Endothelial cell of umbilical vein (primary cell): Measurements from ENCODE around the gene ZNF423. TPM values are rescaled to one million over a fixed set of nuclear protein-coding genes. Genes with fewer than 3 reads are reported as not detected.

Experiments used
- BruUV-seq: library from RNA; stranded (reverse); fragments of 400-500 nt; replicated peaks from 2 replicates; lab custom pipeline; 2021; lab: Mats Ljungman, UMichigan
- CTCF ChIA-PET: fragments of 300-600, 350-600 bp; sonication (Branson Sonifier 250); formaldehyde crosslinking; loops from one replicate; lab custom pipeline; 2021; ENCODE audit warnings: antibody characterized with exemption, inconsistent platforms; lab: Charles Lee
- POLR2A ChIA-PET: fragments of 300-600, 350-600 bp; sonication (Branson Sonifier 250); formaldehyde crosslinking; loops from one replicate; lab custom pipeline; 2021; ENCODE audit warnings: antibody characterized with exemption, inconsistent platforms; lab: Charles Lee
- DNase-seq: peaks from one replicate; pipeline ENCODE4 v3.0.0-alpha.2; 2011; ENCODE audit warnings: low read depth, low spot score
- FAIRE-seq: peaks from 2 replicates; lab custom pipeline; 2011; peaks lifted over from hg19 to GRCh38; lab: Jason Lieb, UNC
- H2AFZ ChIP-seq: 2 replicates; pipeline ENCODE4 v1.6.0; 2012; ENCODE audit warnings: low read depth, low read length, control low read depth, inconsistent platforms
- H3K27ac ChIP-seq: 2 replicates; pipeline ENCODE4 v1.5.1; 2011; ENCODE audit warnings: low read depth, mild to moderate bottlenecking, control low read depth, low read length, moderate library complexity; ENCODE audit not compliant: insufficient read depth
- H3K27me3 ChIP-seq, 2 experiments: 2 replicates each; pipeline versions ENCODE4 v1.6.0 to v1.6.1; 2011; ENCODE audit warnings: low read length in 2 of 2, mixed read lengths in 1 of 2; ENCODE audit not compliant: control insufficient read depth in 2 of 2, insufficient read depth in 2 of 2
- H3K36me3 ChIP-seq, 2 experiments: 2 replicates in 1 of 2; 3 replicates in 1 of 2; pipeline ENCODE4 v1.5.1; 2011; ENCODE audit warnings: low read length in 2 of 2, mild to moderate bottlenecking in 1 of 2, moderate library complexity in 1 of 2; ENCODE audit not compliant: control insufficient read depth in 2 of 2, insufficient read depth in 2 of 2; ENCODE audit errors: extremely low read depth in 1 of 2
- H3K4me1 ChIP-seq: 3 replicates; pipeline ENCODE4 v1.5.1; 2011; ENCODE audit warnings: mild to moderate bottlenecking, low read length; ENCODE audit not compliant: control insufficient read depth, insufficient read depth; ENCODE audit errors: extremely low read depth
- H3K4me2 ChIP-seq: 2 replicates; pipeline ENCODE4 v1.6.1; 2011; ENCODE audit warnings: low read length, control low read depth, mixed read lengths; ENCODE audit not compliant: insufficient read depth
- H3K4me3 ChIP-seq, 3 experiments: fragments of 200-600 bp in 1 of 3; sonication (generic), shearing (Covaris generic) in 1 of 3; replicated peaks in 1 of 3; 2 replicates each; pipeline ENCODE4 v1.5.1; 2011 to 2016; ENCODE audit warnings: control low read depth in 3 of 3, low read length in 3 of 3, mild to moderate bottlenecking in 2 of 3, inconsistent platforms in 1 of 3, low read depth in 1 of 3, moderate library complexity in 1 of 3; ENCODE audit not compliant: insufficient read depth in 1 of 3
- H3K79me2 ChIP-seq: 2 replicates; pipeline ENCODE4 v1.6.0; 2012; ENCODE audit warnings: low read length, inconsistent platforms; ENCODE audit not compliant: control insufficient read depth, insufficient read depth
- H3K9ac ChIP-seq: replicated peaks from 2 replicates; pipeline ENCODE3; 2011; ENCODE audit warnings: low read length, control low read depth; ENCODE audit not compliant: insufficient read depth; ENCODE audit errors: extremely low read depth
- H3K9me1 ChIP-seq: replicated peaks from 3 replicates; pipeline ENCODE4 v1.6.0; 2011; ENCODE audit warnings: mild to moderate bottlenecking, low read length; ENCODE audit not compliant: control insufficient read depth, insufficient read depth; ENCODE audit errors: extremely low read depth
- H3K9me3 ChIP-seq: replicated peaks from 2 replicates; pipeline ENCODE4 v1.5.1; 2012; ENCODE audit warnings: low read length, inconsistent platforms; ENCODE audit not compliant: control insufficient read depth, insufficient read depth
- H4K20me1 ChIP-seq: replicated peaks from 2 replicates; pipeline ENCODE3; 2011; ENCODE audit warnings: mild to moderate bottlenecking, low read length; ENCODE audit not compliant: control insufficient read depth, insufficient read depth; ENCODE audit errors: extremely low read depth
- EZH2 ChIP-seq: IDR thresholded peaks from 2 replicates; pipeline ENCODE4 v1.6.1; 2012; ENCODE audit warnings: borderline replicate concordance, low read depth, mild to moderate bottlenecking, moderate library complexity, low read length, inconsistent platforms; ENCODE audit not compliant: severe bottlenecking
- FOS ChIP-seq: IDR thresholded peaks from 2 replicates; pipeline ENCODE4 v1.6.1; 2011; ENCODE audit warnings: mild to moderate bottlenecking, low read length, moderate library complexity, borderline replicate concordance; ENCODE audit not compliant: insufficient read depth
- GATA2 ChIP-seq: IDR thresholded peaks from 2 replicates; pipeline ENCODE4 v1.7.0; 2011; ENCODE audit warnings: low read depth, mild to moderate bottlenecking, moderate library complexity, mixed read lengths, low read length; ENCODE audit not compliant: insufficient read length, insufficient read depth
- JUN ChIP-seq: IDR thresholded peaks from 2 replicates; pipeline ENCODE4 v1.6.1; 2011; ENCODE audit warnings: borderline replicate concordance, low read depth; ENCODE audit not compliant: insufficient read length, insufficient read depth
- MYC ChIP-seq: IDR thresholded peaks from one replicate; pipeline ENCODE4 v1.6.1; 2011; ENCODE audit warnings: mild to moderate bottlenecking, low read depth, low read length
- POLR2A ChIP-seq: IDR thresholded peaks from 2 replicates; pipeline ENCODE4 v1.6.1; 2012; ENCODE audit warnings: low read depth, mild to moderate bottlenecking, control low read depth, low read length
- POLR2AphosphoS5 ChIP-seq: IDR thresholded peaks from 2 replicates; pipeline ENCODE4 v1.6.1; 2012; ENCODE audit warnings: low read depth, mild to moderate bottlenecking, control low read depth, low read length, moderate library complexity; ENCODE audit not compliant: insufficient read depth
- dilution Hi-C: fragments of 300-500 bp; cut with MboI; formaldehyde crosslinking; loops from one replicate; pipeline ENCODE4 v1.15.0; 2019; ENCODE audit warnings: low sequenced_read_pairs; ENCODE audit not compliant: extremely low pct_ligation_motif_present
- intact Hi-C: fragments of 100-400 bp; cut with micrococcal nuclease; formaldehyde crosslinking; loops from one replicate; pipeline ENCODE4 v1.10.0; 2022
- polyA plus RNA-seq, 4 experiments: library from polyadenylated mRNA; depleted of rRNA in 3 of 4; stranded (reverse) in 3 of 4; unstranded in 1 of 4; fragments of >200 nt; gene quantifications; 2 replicates each; pipeline versions ENCODE4 v1.2.1 to v1.2.3, GENCODE V29; 2011 to 2012; ENCODE audit warnings: missing spikeins in 1 of 4
- total RNA-seq: library from RNA; stranded (reverse); gene quantifications from 2 replicates; pipeline ENCODE4 v1.2.3, GENCODE V29; 2021
- TF ChIP-seq, protein P1 (sequence below): IDR thresholded peaks from 2 replicates; pipeline ENCODE4 v1.6.1; 2011; ENCODE audit not compliant: insufficient read depth, insufficient read length
- TF ChIP-seq, protein P2 (sequence below), 2 donors: IDR thresholded peaks; 1 replicate in 1 of 2; 2 replicates in 1 of 2; pipeline ENCODE4 v1.5.1; 2011; ENCODE audit warnings: low read length in 2 of 2, mild to moderate bottlenecking in 2 of 2, moderate library complexity in 2 of 2, control low read depth in 1 of 2, inconsistent platforms in 1 of 2, low read depth in 1 of 2; ENCODE audit not compliant: insufficient read depth in 1 of 2; ENCODE audit errors: extremely low read depth in 1 of 2

ZNF423 gene
- total and polyA plus RNA-seq, 2 donors (not counting 3 experiments of a cell fraction or from before 2014, with no cell fraction given), result 2.2 to 8.1 TPM

DNA sequence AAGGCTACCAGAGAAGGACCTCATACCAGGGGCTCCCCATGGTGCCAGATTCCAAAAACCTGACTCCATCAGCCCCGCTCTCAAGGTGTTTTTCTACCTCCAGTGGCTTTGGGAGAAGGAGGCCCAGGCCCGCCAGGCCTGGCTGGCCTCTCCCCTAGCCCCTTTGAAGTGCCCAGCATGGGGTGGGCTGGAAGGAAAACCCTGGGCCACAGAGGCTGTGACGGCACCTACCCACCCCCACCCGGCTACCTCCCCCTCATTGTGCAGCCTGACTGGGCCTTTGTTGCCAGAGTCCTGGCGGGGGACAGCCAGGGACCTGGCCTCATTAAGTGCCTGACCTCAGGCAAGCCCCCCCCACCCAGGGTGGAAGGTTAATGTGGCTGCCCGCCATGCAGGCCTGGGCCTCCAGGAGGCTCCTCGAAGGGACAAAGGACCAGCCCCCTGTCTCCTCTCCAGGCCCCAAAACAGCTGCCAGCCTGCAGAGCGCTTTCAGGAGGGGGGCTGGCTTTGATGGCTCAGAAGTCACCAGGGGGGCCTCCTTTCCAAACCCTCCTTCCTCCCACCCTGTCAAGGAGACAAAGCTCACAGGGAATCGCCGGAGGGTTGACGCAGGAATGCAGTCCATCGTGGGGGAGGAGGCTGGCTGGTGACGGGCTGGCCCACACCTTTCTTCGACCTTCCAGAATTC lies 159.4 kb downstream of the ZNF423 start:
- H3K36me3 ChIP-seq, result no peaks in the 10 kb centered on the region
- intact Hi-C loops (no loop called here), dilution Hi-C loops (no loop called here)
- no peak overlapping the region for H3K9ac ChIP-seq
- H3K4me3 ChIP-seq, result no peak overlapping the region
- H3K27ac ChIP-seq, result no peak overlapping the region
- ChIA-PET CTCF (no interaction called here), POLR2A (no interaction called here)
- no TSS peak for BruUV-seq
- no peak for DNase-seq
- H3K79me2 ChIP-seq, result no peaks in the 10 kb centered on the region
- H3K9me1 ChIP-seq, result no peaks in the 10 kb centered on the region
- H3K27me3 ChIP-seq, result peaks cover 11 to 15% of the 10 kb centered on the region in 2 experiments
- H3K4me2 ChIP-seq, result no peak overlapping the region
- TF ChIP-seq MYC (no peak), POLR2A (no peak)
- TF ChIP-seq, protein P1, sequence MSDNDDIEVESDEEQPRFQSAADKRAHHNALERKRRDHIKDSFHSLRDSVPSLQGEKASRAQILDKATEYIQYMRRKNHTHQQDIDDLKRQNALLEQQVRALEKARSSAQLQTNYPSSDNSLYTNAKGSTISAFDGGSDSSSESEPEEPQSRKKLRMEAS, result no peak
- H2AFZ ChIP-seq, result no peak overlapping the region
- H4K20me1 ChIP-seq, result no peaks in the 10 kb centered on the region
- H3K4me1 ChIP-seq, result no peaks in the 10 kb centered on the region
- H3K9me3 ChIP-seq, result no peaks in the 10 kb centered on the region
- FAIRE-seq, result no peak

DNA sequence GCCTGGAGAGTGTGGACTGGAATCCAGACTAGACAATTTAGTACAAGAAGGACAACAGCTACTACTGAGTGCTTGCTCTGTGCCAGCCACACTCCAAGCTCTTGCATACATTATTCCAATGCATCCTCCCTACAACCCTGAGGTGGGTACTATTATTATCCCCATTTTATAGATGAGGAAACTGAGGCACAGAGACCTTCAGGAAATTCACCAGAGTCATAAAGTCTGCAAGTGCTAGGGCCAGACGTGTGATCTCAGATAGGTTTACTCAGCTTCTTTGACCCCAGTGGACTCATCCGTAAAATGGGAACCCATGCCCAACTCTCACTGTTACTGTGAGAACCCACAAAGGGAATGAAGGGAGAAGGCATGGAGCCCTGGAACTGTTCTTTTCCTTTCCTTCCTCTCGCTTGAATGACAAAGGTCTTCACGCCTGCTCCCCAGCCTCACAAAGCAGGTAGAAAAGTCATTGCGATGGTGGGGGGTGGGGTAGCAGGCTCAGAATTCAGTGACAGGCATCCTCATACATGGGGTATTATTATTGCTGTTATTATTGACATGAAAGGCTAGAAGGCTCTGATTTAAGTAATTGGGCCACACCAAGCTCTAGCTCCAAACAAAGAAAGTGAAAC lies 160.0 kb downstream of the ZNF423 start:
- no peak overlapping the region for H2AFZ ChIP-seq
- DNase-seq, result no peak
- no peak for TF ChIP-seq GATA2
- no peak for TF ChIP-seq EZH2
- no peak for TF ChIP-seq JUN
- TF ChIP-seq MYC, result no peak
- TF ChIP-seq, protein P1, result no peak
- no peak for TF ChIP-seq FOS
- TF ChIP-seq, protein P2, sequence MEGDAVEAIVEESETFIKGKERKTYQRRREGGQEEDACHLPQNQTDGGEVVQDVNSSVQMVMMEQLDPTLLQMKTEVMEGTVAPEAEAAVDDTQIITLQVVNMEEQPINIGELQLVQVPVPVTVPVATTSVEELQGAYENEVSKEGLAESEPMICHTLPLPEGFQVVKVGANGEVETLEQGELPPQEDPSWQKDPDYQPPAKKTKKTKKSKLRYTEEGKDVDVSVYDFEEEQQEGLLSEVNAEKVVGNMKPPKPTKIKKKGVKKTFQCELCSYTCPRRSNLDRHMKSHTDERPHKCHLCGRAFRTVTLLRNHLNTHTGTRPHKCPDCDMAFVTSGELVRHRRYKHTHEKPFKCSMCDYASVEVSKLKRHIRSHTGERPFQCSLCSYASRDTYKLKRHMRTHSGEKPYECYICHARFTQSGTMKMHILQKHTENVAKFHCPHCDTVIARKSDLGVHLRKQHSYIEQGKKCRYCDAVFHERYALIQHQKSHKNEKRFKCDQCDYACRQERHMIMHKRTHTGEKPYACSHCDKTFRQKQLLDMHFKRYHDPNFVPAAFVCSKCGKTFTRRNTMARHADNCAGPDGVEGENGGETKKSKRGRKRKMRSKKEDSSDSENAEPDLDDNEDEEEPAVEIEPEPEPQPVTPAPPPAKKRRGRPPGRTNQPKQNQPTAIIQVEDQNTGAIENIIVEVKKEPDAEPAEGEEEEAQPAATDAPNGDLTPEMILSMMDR (IDR thresholded peaks at IDR 0.05; ENCODE audit: extremely low read depth in 1 of 2, insufficient read depth in 1 of 2, low read depth in 1 of 2, low read length in 2 of 2), result no peak
- no peak for TF ChIP-seq POLR2AphosphoS5
- no peak for TF ChIP-seq POLR2A
- no peaks in the 10 kb centered on the region for H3K4me1 ChIP-seq
- H3K9me3 ChIP-seq, result no peaks in the 10 kb centered on the region
- no peak overlapping the region for H3K4me2 ChIP-seq
- H3K4me3 ChIP-seq, result no peak overlapping the region
- H4K20me1 ChIP-seq, result no peaks in the 10 kb centered on the region
- H3K79me2 ChIP-seq, result no peaks in the 10 kb centered on the region
- no peaks in the 10 kb centered on the region for H3K36me3 ChIP-seq
- ChIA-PET CTCF (no interaction called here), POLR2A (no interaction called here)
- FAIRE-seq, result no peak
- dilution Hi-C loops, result no loop called here
- no peaks in the 10 kb centered on the region for H3K9me1 ChIP-seq
- H3K9ac ChIP-seq, result no peak overlapping the region
- no TSS peak for BruUV-seq
- H3K27me3 ChIP-seq, result peaks cover 11 to 15% of the 10 kb centered on the region in 2 experiments
- no peak overlapping the region for H3K27ac ChIP-seq
- intact Hi-C loops, result no loop called here
